Vagina (tissue), 2 donors: ENCODE results near the gene FBXO17. TPM values are rescaled to one million over a fixed set of nuclear protein-coding genes. Genes with fewer than 3 reads are reported as not detected.

Experiments used
- DNase-seq, 2 donors: peaks; one replicate each; pipeline ENCODE4 v3.0.0-alpha.2; 2017; ENCODE audit errors: extremely low spot score in 2 of 2
- H3K27ac ChIP-seq: fragments of 200-600 bp; sonication (generic); one replicate; pipeline ENCODE4 v1.5.1; 2019
- H3K27me3 ChIP-seq: fragments of 200-600 bp; sonication (generic); one replicate; pipeline ENCODE4 v1.5.1; 2019
- H3K36me3 ChIP-seq, 2 donors: fragments of 200-600 bp; sonication (generic); one replicate each; pipeline ENCODE4 v1.5.1; 2017 to 2019
- H3K4me1 ChIP-seq: fragments of 200-600 bp; sonication (generic); one replicate; pipeline ENCODE4 v1.5.1; 2019
- H3K4me3 ChIP-seq, 2 donors: fragments of 200-600 bp; sonication (generic); 1 replicate in 1 of 2; 2 replicates in 1 of 2; pipeline ENCODE4 v1.5.1; 2016 to 2019
- H3K9me3 ChIP-seq: fragments of 200-600 bp; sonication (generic); one replicate; pipeline ENCODE4 v1.5.1; 2019
- CTCF ChIP-seq, 3 experiments: fragments of 450-650 bp in 2 of 3; fragments of 200-600 bp in 1 of 3; sonication (generic) in 1 of 3; IDR thresholded peaks; one replicate each; pipeline ENCODE4 v1.5.1; 2017 to 2019; ENCODE audit warnings: antibody characterized with exemption in 3 of 3, mild to moderate bottlenecking in 2 of 3, moderate library complexity in 2 of 3
- POLR2A ChIP-seq, 2 donors: fragments of 450-650 bp; IDR thresholded peaks; one replicate each; pipeline ENCODE4 v1.6.1; 2017; ENCODE audit warnings: antibody characterized with exemption in 2 of 2, mild to moderate bottlenecking in 2 of 2, moderate library complexity in 2 of 2
- POLR2AphosphoS5 ChIP-seq, 2 donors: sonication (generic); formaldehyde crosslinking; IDR thresholded peaks; one replicate each; pipeline ENCODE4 v1.9.0; 2017; ENCODE audit warnings: antibody characterized with exemption in 2 of 2, mild to moderate bottlenecking in 2 of 2, low read depth in 1 of 2; ENCODE audit not compliant: insufficient read depth in 1 of 2
- intact Hi-C: fragments of 100-400 bp; cut with DNase I; formaldehyde crosslinking; loops from one replicate; pipeline ENCODE4 v1.15.1; 2023
- total RNA-seq: library from RNA; depleted of rRNA; stranded (reverse); fragments of >200 nt; gene quantifications from one replicate; pipeline ENCODE4 v1.2.3, GENCODE V29; 2016

The FBXO17 gene
- total RNA-seq, 1 donor from 2014 or later = 44.0 TPM

GRCh38 chr19:38917921-38918491 lies 57.5 kb downstream of the FBXO17 start:
- no peaks in the 10 kb centered on the region for H3K4me1 ChIP-seq
- H3K9me3 ChIP-seq = no peaks in the 10 kb centered on the region
- no peak overlapping the region for H3K4me3 ChIP-seq
- H3K27ac ChIP-seq = no peak overlapping the region
- H3K27me3 ChIP-seq = no peaks in the 10 kb centered on the region
- intact Hi-C loops = no loop called here
- no peak for TF ChIP-seq POLR2AphosphoS5 (IDR thresholded peaks at IDR 0.05; ENCODE audit: insufficient read depth in 1 of 2, low read depth in 1 of 2)
- no peak for TF ChIP-seq CTCF (IDR thresholded peaks at IDR 0.05)
- TF ChIP-seq POLR2A (IDR thresholded peaks at IDR 0.05) = no peak
- peaks cover 0 to 6% of the 10 kb centered on the region in 2 donors for H3K36me3 ChIP-seq
- DNase-seq = no peak

GRCh38 chr19:38917516-38917915 lies 58.0 kb downstream of the FBXO17 start:
- DNase-seq = no peak
- Histone ChIP-seq H3K27me3 (no peaks in the 10 kb centered on the region), H3K9me3 (no peaks in the 10 kb centered on the region), H3K4me1 (no peaks in the 10 kb centered on the region), H3K36me3 (peaks cover 0 to 6% of the 10 kb centered on the region in 2 donors), H3K27ac (no peak overlapping the region), H3K4me3 (no peak overlapping the region)
- intact Hi-C loops = no loop called here
- TF ChIP-seq CTCF (IDR thresholded peaks at IDR 0.05) (no peak), POLR2A (IDR thresholded peaks at IDR 0.05) (no peak), POLR2AphosphoS5 (IDR thresholded peaks at IDR 0.05; ENCODE audit: insufficient read depth in 1 of 2, low read depth in 1 of 2) (no peak)

GRCh38 chr19:38915329-38916321 lies 59.9 kb downstream of the FBXO17 start:
- TF ChIP-seq CTCF (IDR thresholded peaks at IDR 0.05) = no peak
- TF ChIP-seq POLR2AphosphoS5 (IDR thresholded peaks at IDR 0.05; ENCODE audit: insufficient read depth in 1 of 2, low read depth in 1 of 2) = no peak
- no peak for TF ChIP-seq POLR2A (IDR thresholded peaks at IDR 0.05)
- Histone ChIP-seq H3K4me1 (no peaks in the 10 kb centered on the region), H3K4me3 (no peak overlapping the region), H3K36me3 (no peaks in the 10 kb centered on the region), H3K27ac (no peak overlapping the region), H3K27me3 (no peaks in the 10 kb centered on the region), H3K9me3 (no peaks in the 10 kb centered on the region)
- DNase-seq = no peak
- intact Hi-C loops = no loop called here

GRCh38 chr19:38913958-38914357 lies 61.6 kb downstream of the FBXO17 start:
- intact Hi-C loops = no loop called here
- Histone ChIP-seq H3K9me3 (no peaks in the 10 kb centered on the region), H3K27ac (no peak overlapping the region), H3K4me3 (no peak overlapping the region), H3K27me3 (no peaks in the 10 kb centered on the region), H3K36me3 (no peaks in the 10 kb centered on the region), H3K4me1 (no peaks in the 10 kb centered on the region)
- DNase-seq = no peak
- TF ChIP-seq POLR2A (IDR thresholded peaks at IDR 0.05) (no peak), POLR2AphosphoS5 (IDR thresholded peaks at IDR 0.05; ENCODE audit: insufficient read depth in 1 of 2, low read depth in 1 of 2) (no peak), CTCF (IDR thresholded peaks at IDR 0.05) (no peak)
